ENCODE measurements around the gene PASK. TPM values are rescaled to one million over a fixed set of nuclear protein-coding genes. Genes with fewer than 3 reads are reported as not detected.

PASK gene
- polyA plus RNA-seq, 3 donors: 0.56 to 4.3 (median 0.70) TPM

DNA sequence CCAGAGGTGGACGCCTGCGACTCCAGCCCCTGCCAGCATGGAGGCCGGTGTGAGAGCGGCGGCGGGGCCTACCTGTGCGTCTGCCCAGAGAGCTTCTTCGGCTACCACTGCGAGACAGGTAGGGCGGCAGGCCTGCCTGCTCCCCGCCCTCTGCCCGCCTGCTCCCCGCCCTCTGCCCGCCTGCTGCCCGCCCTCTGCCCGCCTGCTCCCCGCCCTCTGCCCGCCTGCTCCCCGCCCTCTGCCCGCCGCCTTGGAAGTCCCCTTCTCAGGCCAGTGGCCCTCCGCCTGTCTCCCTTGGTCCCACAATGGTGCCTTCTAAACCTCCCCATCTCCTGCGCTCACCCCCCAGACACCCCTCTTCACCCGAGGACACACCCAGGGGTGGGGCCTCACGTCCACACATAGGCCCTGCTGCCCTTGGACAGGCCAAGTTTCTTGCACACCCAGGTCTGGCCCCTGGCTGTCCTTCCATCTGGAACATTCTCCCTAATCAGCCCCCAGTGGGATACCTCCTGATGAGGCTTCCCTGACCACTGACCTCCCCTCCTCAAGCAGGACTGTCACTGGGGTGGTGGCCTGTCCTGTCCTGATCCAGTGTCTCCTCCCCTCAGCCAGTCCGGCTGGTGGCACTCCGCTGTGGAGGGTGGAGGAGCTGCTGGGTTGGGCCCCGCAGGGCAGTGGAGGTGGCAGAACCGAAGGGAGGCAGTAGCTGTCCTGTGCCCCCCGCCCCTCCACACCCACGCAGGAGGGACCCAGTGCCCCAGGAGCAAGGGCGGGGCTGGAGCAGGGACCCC, 85.1 kb downstream of the PASK start:
- H3K27ac ChIP-seq (ENCODE audit: low read depth in 1 of 2, low read length in 2 of 2): no peak overlapping the region
- WGBS (ENCODE audit: insufficient coverage): 37% methylated on average over 28 of the region's 32 CpGs
- H3K36me3 ChIP-seq (replicated peaks in 1 of 2; ENCODE audit: control insufficient read depth in 1 of 2, insufficient read depth in 2 of 2, low read length in 2 of 2): no peaks in the 10 kb centered on the region
- Mint-ChIP-seq H3K4me3 (peak overlapping the region in 1 of 2 donors; percentile 67), H3K27me3 (ENCODE audit: low read depth in 3 of 3) (peaks cover 7 to 22% (median 11%) of the 10 kb centered on the region in 3 donors), H3K9me3 (no peaks in the 10 kb centered on the region), H3K27ac (no peak overlapping the region), H3K36me3 (no peaks in the 10 kb centered on the region), H3K4me1 (peaks cover 3% of the 10 kb centered on the region)
- no peaks in the 10 kb centered on the region for H3K4me1 ChIP-seq (ENCODE audit: control insufficient read depth in 1 of 2, insufficient read depth in 2 of 2, low read length in 2 of 2)
- peak overlapping the region; percentile 5 for H3K4me2 ChIP-seq (replicated peaks; ENCODE audit: extremely low read depth, low read length, poor library complexity, severe bottlenecking)
- no peak overlapping the region for H3K4me3 ChIP-seq (replicated peaks in 1 of 3; ENCODE audit: low read depth in 2 of 3, low read length in 3 of 3)
- H3K9ac ChIP-seq (ENCODE audit: insufficient read depth, low read length, poor library complexity, severe bottlenecking): no peak overlapping the region
- TF ChIP-seq, protein P1, sequence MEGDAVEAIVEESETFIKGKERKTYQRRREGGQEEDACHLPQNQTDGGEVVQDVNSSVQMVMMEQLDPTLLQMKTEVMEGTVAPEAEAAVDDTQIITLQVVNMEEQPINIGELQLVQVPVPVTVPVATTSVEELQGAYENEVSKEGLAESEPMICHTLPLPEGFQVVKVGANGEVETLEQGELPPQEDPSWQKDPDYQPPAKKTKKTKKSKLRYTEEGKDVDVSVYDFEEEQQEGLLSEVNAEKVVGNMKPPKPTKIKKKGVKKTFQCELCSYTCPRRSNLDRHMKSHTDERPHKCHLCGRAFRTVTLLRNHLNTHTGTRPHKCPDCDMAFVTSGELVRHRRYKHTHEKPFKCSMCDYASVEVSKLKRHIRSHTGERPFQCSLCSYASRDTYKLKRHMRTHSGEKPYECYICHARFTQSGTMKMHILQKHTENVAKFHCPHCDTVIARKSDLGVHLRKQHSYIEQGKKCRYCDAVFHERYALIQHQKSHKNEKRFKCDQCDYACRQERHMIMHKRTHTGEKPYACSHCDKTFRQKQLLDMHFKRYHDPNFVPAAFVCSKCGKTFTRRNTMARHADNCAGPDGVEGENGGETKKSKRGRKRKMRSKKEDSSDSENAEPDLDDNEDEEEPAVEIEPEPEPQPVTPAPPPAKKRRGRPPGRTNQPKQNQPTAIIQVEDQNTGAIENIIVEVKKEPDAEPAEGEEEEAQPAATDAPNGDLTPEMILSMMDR (IDR thresholded peaks at IDR 0.05): no peak
- H4K20me1 ChIP-seq (ENCODE audit: insufficient read depth, low read length): no peaks in the 10 kb centered on the region
- H3K9me3 ChIP-seq (replicated peaks in 1 of 2; ENCODE audit: control insufficient read depth in 1 of 2, insufficient read depth in 1 of 2, low read length in 2 of 2): no peaks in the 10 kb centered on the region
- H3K79me2 ChIP-seq (ENCODE audit: insufficient read depth, low read length): no peaks in the 10 kb centered on the region
- peak in 1 of 3 donors; percentile 2 for DNase-seq
- H3K27me3 ChIP-seq (ENCODE audit: control insufficient read depth in 2 of 2, insufficient read depth in 2 of 2, low read length in 2 of 2): no peaks in the 10 kb centered on the region
- H2AFZ ChIP-seq (ENCODE audit: insufficient read depth, low read depth, low read length, poor library complexity, severe bottlenecking): no peak overlapping the region
- intact Hi-C loops (cut with micrococcal nuclease): no loop called here

DNA sequence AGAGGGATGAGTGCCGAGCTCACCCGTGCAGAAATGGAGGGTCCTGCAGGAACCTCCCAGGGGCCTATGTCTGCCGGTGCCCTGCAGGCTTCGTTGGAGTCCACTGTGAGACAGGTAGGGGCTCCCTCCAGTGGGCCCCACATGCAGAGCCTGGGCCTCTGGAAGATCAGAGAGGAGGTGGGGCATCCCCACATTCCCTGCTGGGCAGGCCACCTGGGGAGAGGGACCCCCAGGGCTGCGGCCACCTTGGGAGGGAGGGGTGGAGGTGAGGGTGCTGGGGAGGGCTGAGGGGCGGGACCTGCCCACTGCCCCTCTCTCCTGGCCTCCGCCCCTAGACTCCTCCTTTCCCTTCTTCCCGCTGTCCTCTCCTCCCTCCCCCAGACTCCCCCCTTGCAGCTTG, 85.7 kb downstream of the PASK start:
- 26% methylated on average over 5 of the region's 8 CpGs for WGBS (ENCODE audit: insufficient coverage)
- Histone ChIP-seq H4K20me1 (ENCODE audit: insufficient read depth, low read length) (no peaks in the 10 kb centered on the region), H2AFZ (ENCODE audit: insufficient read depth, low read depth, low read length, poor library complexity, severe bottlenecking) (no peak overlapping the region), H3K79me2 (ENCODE audit: insufficient read depth, low read length) (no peaks in the 10 kb centered on the region), H3K4me1 (ENCODE audit: control insufficient read depth in 1 of 2, insufficient read depth in 2 of 2, low read length in 2 of 2) (no peaks in the 10 kb centered on the region), H3K9me3 (replicated peaks in 1 of 2; ENCODE audit: control insufficient read depth in 1 of 2, insufficient read depth in 1 of 2, low read length in 2 of 2) (no peaks in the 10 kb centered on the region), H3K4me2 (replicated peaks; ENCODE audit: extremely low read depth, low read length, poor library complexity, severe bottlenecking) (no peak overlapping the region), H3K27ac (ENCODE audit: low read depth in 1 of 2, low read length in 2 of 2) (no peak overlapping the region), H3K27me3 (ENCODE audit: control insufficient read depth in 2 of 2, insufficient read depth in 2 of 2, low read length in 2 of 2) (no peaks in the 10 kb centered on the region), H3K36me3 (replicated peaks in 1 of 2; ENCODE audit: control insufficient read depth in 1 of 2, insufficient read depth in 2 of 2, low read length in 2 of 2) (no peaks in the 10 kb centered on the region), H3K4me3 (replicated peaks in 1 of 3; ENCODE audit: low read depth in 2 of 3, low read length in 3 of 3) (no peak overlapping the region), H3K9ac (ENCODE audit: insufficient read depth, low read length, poor library complexity, severe bottlenecking) (no peak overlapping the region)
- Mint-ChIP-seq H3K27me3 (ENCODE audit: low read depth in 3 of 3) (peaks cover 7 to 22% (median 11%) of the 10 kb centered on the region in 3 donors), H3K4me3 (no peak overlapping the region), H3K9me3 (no peaks in the 10 kb centered on the region), H3K4me1 (peaks cover 3% of the 10 kb centered on the region), H3K36me3 (no peaks in the 10 kb centered on the region), H3K27ac (no peak overlapping the region)
- intact Hi-C loops (cut with micrococcal nuclease): no loop called here
- TF ChIP-seq, protein P1 (IDR thresholded peaks at IDR 0.05): no peak
- no peak for DNase-seq
